Fibroblast of villous mesenchyme (primary cell): ENCODE measurements around the gene KRT7. TPM values are rescaled to one million over a fixed set of nuclear protein-coding genes. Genes with fewer than 3 reads are reported as not detected.

Source experiments
- DNase-seq: peaks from one replicate; pipeline ENCODE4 v3.0.0-alpha.2; 2010; ENCODE audit warnings: low read depth
- H3K4me3 ChIP-seq: 2 replicates; pipeline ENCODE4 v1.5.1; 2011; ENCODE audit warnings: low read depth, mild to moderate bottlenecking, low read length
- CTCF ChIP-seq: IDR thresholded peaks from 2 replicates; pipeline ENCODE4 v1.5.1; 2012; ENCODE audit warnings: low read depth, mild to moderate bottlenecking, low read length; ENCODE audit not compliant: insufficient read depth
- total RNA-seq: library from RNA; depleted of rRNA; stranded (reverse); fragments of >200 nt; gene quantifications from 2 replicates; pipeline ENCODE4 v1.2.3, GENCODE V29; 2012

KRT7 gene
- total RNA-seq, 1 donor = 36.7 TPM

- H3K4me3 ChIP-seq = no peak overlapping the region
- no peak for TF ChIP-seq CTCF
- no peak for DNase-seq
Observed at GRCh38 chr12:52200086-52200780, 32.8 kb upstream of the KRT7 start.

GRCh38 chr12:52200781-52201450 is 32.1 kb upstream of the KRT7 start:
- H3K4me3 ChIP-seq = no peak overlapping the region
- no peak for DNase-seq
- no peak for TF ChIP-seq CTCF

DNA sequence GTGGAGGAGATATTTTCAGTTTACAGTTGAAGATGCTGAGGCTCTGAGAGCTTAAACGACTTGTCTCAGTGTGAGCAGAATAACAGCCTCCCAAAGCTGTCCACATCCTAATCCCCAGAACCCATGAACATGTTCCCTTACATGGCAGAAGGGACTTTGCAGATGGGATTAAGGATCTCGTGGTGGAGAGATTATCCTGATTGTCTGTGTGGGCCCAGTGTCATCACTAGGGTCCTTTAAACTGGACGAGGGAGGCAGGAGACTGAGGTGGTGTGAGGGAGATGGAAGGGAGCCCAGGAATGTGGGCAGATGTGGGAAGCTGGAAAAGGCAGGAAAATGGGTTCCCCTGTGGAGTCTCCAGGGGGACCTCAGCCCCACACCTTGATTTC is 31.6 kb upstream of the KRT7 start:
- no peak for TF ChIP-seq CTCF
- no peak overlapping the region for H3K4me3 ChIP-seq
- DNase-seq = no peak

DNA sequence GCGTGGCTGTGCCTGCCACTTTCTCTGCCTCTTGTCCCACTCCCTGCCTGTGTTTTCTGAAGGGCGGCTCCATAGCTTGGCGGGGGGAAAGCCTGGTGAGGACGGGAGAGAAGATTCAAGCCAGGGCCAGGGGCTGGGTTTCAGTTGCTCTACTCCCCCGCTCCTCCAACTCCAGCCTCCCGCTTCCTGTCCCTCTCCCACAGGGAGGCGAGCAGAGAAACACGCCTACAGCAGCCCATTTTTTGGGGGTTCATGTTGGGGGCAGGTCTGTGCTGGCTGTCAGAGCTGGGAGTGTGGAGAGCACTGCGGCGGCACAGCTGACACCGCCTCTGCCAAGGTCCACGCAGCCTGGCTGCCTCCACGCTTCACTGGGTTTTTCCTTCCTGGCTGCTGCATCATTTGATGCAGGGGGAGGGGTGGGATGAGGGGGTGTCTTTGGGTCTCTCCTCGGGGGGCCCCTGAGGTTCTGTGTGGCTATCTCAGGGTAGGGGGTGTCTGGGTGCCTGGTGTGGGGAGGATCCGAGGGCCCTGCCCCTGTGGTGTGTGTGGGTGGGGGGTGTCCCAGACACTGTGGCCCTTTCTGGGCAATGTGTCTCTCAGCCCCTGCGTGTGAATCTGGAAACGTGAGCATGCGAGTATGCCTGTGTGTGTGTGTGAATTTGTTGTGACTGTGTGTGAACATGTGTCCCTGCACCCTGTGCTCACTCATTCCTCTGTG is 30.5 kb upstream of the KRT7 start:
- peak; percentile 43 for DNase-seq
- H3K4me3 ChIP-seq = no peak overlapping the region

DNA sequence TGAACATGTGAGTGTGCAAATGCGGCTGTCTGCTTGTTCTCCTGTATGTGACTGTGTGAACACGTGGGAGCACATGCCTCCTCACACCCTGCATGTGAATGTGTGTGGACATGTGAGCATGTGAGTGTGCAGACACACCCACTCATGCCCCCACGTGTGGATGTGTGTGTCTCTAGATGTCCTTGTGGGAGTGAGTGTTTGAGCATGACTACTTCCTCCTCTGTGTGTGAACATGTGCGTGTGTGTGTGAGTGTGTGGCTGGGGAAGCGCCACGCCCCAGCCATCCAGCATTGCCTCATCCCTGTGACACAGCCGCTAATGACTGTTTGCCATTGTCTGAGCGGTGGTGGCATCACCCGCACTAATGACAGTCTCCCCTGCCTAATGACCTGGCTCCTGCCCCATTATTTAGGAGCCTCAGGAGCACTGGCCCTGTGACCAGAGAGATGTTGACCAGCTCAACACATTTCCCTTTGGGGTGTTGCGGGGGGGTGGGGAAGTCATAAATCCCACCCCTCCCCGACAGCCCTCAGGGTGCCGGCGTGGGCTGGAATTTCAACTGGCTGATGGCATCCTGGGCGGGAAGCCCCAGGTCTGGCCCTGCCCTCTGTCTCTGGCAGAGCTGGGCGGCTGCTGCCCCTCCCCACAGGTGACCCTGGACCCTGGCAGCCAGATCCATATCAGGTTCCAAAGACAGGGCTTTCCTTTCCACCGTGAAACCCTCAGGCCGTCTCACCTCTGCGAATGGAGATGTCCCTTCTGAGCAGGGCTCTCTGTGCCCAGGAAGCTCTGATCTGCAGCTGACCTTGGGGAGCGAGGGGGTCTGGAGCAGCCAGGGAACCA is 29.7 kb upstream of the KRT7 start:
- H3K4me3 ChIP-seq = no peak overlapping the region
- no peak for TF ChIP-seq CTCF
- peak; percentile 68 for DNase-seq

More for the DNA sequence above, 30.5 kb upstream of the KRT7 start:
- no peak for TF ChIP-seq CTCF
